PC-3 (cell line): Measurements from ENCODE around the gene CACNA1C.

ENCODE experiments used
- CTCF ChIP-seq: fragments of 300-600 bp; sonication (generic); conservative IDR thresholded peaks from 2 replicates; pipeline ENCODE4 v1.5.1; 2017; ENCODE audit warnings: antibody characterized with exemption, low read depth, mild to moderate bottlenecking, low read length
- EZH2 ChIP-seq: fragments of 300-600 bp; sonication (generic); IDR thresholded peaks from one replicate; pipeline ENCODE4 v1.6.1; 2017; ENCODE audit warnings: antibody characterized with exemption, mild to moderate bottlenecking, low read length; ENCODE audit not compliant: unreplicated experiment

- TF ChIP-seq EZH2 (no peak), CTCF (no peak)
These were observed 190.5 kb downstream of the CACNA1C start for GRCh38 chr12:2243275-2243674.
